Hematopoietic multipotent progenitor cell treated with erythropoietin and hydrocortisone succinate and interleukin-3 and kit ligand, for 17 days (in vitro differentiated cells): ENCODE results near the gene BLCAP.
"Not testable (repeated sequence)": the region's sequence is repeated elsewhere in the genome, so short reads cannot be mapped to it uniquely, and the experiment has no call there.

Source experiments
- DNase-seq: peaks from one replicate; pipeline ENCODE4 v3.0.0-alpha.2; 2015; ENCODE audit warnings: low spot score

Gene BLCAP

DNA sequence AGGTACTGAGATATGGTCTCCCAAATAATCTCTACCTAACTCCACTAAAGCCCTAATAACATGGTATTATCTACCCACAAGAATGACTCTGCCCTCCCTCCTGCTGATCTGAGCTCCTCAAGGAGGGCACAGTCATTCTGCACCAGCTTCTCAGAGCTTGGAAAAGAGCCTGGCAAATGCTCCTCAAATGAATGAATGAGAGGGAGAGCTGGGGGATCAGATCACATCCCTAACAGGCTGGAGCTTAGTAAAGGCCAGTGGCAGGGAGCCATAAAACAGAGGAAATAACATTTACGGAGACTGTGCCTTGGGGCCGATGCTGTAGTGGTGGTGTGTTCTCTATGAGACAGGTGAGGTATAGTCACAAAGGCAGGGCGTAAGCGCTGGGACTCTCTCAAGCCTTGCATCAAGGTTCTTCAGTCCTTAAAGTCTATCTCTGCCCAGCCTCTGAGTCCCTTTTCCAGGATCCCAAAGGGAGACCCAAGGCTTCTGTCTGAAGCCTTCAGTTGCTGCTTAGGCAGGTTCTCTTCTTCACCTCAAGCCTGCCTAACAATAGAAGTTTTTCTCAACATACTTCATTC lies 13.8 kb downstream of the BLCAP start:
- no peak for DNase-seq

DNA sequence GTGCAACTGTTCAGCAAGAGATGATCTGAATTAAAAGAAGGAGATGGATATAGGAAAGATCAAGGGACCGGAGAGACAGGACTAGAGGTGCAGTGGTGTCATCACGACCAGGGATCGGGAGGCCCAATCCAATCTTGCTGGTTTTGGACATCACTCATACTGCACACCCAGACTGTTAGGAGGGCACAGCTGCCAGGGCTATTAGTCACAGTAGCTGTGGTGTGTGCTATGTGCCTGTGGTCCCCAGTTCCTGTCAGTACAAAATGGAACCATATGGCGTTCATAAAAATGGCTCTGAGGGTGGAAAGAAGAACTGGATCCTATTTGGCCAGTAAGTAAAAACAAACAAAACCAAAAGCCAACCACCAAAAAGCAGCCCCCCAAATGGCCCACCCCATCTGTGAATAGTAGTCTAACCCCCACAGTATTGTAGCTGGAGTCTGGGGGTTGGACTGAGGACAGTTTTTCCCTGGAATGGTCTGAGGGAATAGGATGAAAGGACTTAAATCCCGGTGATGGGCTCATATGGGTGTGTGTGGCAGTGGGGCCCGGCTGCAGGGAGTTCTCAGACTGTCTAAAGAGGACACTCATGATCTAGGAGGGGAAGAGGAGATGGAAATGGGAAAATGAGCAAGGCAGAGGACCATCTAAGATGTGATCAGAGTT lies 15.9 kb downstream of the BLCAP start:
- no peak for DNase-seq

DNA sequence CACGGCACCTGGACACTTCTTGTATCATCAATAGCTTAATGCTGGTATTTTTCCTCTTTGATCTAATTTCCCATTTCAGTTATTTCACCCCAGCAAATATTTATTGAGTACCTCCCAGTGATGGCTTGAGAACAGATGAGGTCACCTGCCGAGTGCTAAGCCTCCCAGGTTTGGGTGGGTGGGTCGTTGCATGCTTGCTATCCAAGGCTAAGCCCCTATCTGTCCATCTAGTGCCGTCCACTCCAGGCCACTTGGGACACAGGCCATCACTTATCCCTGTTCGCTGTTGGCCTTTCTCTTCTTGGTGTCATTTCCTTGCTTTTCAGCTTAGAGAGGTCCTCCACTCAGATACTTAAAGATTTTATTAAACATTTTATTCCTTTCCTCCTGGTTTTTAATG lies 17.4 kb downstream of the BLCAP start:
- DNase-seq, result no peak

DNA sequence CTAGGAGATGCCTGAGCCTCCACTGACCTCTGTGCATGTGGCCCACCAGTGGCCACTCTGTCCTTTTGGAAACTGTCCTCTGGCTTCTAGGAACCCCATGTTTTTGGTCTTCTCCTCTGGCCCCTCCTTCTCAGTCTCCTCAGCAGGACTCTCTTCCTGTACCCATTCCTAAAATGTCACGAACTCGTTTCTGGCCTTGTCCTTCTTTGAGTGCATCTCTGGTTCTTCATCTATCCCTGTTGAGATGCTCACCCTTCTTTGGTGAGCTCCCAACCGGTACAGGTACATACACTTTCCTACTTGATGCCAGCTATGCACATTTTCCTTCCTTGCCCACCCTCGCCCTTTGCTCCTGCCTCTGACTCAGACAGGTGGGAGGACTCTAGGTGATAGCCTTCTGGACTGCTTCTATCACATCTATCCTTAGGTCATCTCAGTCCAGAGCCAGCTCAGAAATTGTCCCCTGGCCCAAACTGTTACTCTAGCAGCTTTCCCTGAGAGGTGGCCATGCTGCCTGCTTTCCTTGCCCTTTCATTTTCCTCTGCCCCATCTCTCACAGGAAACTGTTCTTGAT lies 21.4 kb downstream of the BLCAP start:
- DNase-seq, result no peak

DNA sequence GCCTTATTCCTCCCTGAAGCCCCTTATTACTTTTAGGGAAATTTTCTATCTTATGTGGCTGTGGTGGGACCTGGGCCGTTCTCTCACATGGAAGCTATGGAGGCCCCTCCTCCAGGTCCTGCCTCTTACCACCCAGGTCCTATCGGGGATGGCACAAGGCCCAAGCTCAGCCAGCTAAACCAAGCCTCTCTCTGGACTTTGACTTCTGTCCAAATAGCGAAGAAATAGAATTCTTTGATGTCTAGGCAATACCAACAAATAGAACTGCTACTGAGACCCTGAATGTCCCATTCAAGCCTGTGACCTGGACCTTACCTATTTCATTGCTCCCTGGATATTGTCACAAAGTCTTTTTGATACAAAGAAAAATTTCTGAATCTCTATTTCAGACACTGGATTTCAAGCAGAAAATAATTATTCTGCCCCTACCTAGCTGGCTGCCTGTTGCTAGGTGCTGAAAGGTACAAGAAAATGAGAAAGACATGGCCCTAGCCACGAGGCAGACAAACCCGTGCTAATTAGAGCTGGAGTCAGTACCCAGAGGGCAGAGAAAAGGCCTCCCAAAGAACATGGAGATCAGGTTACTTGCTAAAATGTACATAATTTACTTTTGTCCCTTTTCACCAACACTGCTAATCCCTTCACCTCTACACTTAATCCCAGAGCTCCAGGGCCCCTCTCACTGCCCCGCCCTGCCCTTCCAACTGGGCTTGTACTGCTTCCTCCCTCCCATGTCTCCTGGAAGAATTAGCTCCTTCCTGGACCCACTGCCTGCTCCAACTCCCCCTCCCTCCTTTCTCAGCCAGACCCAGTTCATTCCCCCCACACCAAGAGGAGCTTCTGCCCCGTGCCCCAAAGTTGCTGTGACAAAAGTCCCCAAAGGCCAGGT lies 22.2 kb downstream of the BLCAP start:
- no peak for DNase-seq

DNA sequence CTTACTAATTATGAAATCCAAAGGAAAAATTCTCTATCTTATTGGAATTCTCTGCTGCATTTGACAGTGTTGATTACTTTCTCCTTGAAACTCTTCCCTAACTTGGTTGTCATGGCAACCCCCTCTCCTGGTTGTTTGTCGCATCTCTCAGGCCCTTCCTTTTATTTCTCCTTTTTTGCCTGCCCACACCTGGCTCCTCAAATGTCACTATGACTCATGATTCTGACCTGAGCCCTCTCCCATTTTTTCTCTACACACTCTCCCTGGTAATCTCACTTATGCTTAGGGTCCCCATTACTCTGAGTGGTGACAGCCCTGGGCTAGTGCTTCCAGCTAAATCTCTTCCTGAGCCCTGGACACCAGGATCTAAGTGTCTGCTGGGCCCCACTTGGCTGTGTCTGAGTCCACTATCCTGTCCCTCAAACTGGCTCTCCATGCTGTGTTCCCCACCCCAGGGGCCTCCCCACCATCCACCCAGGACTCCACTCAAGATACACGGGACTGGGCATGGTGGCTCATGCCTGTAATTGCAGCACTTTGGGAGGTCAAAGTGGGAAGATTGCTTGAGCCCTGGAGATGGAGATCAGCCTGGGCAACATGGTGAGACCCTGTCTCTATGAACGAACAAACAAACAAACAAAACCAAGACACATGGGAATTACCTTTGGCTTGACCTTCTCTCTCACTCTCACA lies 23.1 kb downstream of the BLCAP start:
- no peak for DNase-seq

DNA sequence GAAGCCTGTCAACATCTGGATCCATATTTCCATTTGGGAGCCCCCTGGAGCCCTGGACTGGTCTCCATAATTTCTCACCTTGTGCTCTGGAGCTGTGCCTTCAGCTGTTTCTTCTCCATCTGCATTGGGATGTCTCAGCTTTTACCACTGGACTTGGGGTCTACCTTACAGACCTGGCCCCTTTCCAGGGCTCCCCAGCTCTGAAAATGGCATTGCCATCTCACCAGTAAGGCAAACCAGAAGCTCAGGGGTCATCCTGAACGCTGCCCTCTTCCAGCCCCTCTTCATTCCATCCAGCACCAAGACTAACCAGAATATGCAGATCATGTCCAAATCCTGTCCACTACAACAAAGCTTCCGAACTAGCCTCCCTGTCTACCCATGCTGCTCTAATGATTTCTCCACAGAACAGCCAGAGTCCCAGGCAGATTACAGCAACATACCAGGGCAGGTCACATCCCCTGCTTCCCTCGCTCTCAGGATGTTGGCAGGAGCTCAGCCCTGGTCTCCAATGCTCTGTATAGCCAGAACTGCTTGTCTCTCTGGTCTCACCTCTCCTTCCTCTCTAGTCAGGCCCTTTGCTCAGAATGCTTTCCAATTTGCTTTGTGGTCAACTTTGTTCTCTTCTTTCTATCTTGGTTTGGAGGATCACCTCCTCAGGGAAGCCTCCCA lies 24.3 kb downstream of the BLCAP start:
- DNase-seq, result no peak

DNA sequence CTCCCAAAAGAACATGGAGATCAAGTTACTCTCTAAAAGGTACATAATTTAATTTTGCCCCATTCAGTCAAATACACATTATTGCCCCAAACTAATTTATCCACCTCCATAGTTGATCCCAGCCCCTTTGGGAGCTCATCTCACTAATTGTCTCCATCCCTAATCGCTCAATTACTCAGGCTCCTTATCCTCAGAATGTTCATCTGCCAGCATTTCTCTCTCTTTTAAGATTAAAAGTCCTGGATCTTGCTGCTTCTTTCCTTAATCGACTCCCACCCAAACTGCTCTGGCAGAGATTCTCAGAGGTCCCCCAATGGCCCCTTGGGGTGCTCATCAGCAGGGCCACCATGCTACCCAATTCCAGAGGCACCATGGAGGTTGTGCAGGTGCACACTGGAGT lies 25.0 kb downstream of the BLCAP start:
- DNase-seq, result no peak

DNA sequence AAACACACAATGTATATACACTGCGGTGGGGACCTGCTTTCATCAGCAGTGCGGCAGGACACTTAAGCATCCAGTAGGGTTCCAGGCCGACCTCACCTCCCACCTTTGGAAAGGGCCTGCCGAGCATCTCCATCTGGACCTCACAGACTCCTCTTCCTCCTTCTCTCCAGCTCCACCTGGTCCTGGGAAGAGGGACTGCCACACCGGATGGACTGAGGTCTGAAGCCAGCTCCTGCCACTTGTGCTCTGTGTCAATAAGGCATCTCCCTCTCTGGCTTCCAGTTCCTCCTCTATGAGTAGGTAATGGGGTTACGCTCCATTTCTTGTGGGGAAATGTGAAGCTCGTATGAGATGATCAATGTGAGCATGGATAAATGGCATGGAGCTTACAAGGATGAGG lies 25.7 kb downstream of the BLCAP start:
- no peak for DNase-seq

DNA sequence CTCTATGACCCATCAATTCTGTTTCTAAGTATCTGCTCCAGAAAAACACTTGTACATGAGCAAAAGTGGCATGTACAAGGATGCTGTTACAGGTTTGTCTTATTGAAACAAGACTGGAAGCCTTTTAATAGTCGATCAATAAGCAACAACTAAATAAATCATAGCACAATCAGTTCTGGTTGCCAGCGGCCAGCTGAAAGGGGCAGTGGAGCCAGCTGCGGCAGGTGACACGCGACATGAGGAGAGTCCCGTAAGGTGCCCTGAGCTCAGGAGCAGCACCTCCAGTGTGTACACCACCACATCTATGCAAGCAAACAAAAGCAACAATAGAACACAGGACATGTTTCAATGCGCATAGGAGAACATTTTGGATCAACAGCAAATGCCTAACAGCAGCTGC lies 27.4 kb downstream of the BLCAP start:
- DNase-seq, result no peak

DNA sequence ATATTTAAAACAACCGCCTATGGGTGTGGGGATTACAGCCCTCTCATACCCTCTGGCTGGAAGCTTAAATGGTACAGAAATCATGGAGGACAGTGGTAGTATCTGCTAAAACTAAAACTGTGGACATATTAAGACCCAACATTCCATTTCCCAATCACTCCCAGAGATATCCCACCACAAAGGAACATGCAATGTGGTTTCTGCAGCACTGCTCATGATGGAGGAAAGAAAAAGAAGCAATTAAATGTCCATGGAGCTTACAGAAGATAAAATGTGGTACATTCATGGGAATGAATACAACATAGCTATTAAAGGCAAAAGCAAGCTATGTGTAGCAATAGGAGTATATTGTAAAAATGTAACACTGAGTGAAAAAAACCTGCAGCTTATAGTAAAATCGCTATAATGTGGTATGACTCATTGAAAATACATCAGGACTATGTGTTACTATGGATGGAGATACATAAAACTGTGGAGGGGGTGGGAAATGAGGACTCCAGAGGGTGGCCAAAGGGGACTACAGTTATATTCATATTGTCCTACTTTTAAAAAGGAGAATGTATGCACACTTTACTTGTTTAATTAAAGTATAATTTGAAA lies 29.5 kb downstream of the BLCAP start:
- DNase-seq, result no peak

DNA sequence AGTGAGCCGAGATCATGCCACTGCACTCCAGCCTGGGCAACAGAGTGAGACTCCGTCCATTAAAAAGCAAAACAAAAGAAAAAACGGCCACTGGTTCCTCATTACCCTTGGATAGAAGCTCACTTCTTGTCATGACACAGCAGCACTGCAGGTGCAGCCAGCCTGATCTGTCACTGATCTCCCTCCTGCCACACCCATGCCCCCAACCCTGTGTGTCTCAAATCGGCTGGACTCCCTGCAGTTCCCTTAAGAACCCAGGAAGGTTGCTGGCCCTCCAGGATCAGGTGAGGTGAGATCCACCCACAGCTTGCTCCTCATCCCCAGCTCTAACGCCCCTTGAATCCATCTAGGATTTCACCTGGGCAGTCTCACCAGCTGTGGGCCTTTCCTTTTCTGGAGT lies 32.9 kb downstream of the BLCAP start:
- no peak for DNase-seq

DNA sequence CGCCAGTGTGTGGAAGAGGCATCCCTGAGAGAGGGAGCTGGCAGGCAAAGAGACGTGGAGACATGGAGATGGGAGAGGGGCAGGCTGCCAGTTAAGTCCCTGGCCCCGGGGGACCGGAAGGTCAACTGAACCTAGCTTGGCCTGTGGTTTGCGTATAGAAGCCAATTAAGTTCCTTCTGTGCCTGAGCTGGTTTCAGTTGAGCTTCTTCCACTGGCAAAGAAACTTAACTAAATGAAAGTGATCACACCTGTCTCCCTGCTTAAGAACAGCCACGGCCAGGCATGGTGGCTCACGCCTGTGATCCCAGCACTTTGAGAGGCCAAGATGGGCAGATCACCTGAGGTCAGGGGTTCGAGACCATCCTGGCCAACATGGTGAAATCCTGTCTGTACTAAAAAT lies 33.4 kb downstream of the BLCAP start:
- no peak for DNase-seq

DNA sequence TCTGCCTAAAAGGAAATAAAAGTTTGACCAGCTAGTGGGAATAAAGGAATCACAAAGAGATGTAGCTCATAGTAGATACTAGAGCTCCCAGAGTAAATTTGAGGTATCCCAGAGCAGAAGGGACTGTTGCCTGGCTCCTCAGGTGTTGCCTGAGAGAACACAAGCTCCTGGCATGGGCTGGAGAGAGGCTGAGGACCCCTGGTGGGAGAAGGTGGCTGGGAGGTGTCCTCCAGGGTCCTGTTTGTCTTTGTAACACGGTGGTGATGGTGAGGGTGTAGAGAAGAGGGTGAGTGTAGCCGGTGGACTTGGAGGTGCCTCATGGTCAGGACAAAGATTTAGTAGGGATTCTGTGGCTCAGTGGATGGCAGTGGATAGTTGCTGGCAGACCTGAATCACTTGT lies 34.7 kb downstream of the BLCAP start:
- no peak for DNase-seq

DNA sequence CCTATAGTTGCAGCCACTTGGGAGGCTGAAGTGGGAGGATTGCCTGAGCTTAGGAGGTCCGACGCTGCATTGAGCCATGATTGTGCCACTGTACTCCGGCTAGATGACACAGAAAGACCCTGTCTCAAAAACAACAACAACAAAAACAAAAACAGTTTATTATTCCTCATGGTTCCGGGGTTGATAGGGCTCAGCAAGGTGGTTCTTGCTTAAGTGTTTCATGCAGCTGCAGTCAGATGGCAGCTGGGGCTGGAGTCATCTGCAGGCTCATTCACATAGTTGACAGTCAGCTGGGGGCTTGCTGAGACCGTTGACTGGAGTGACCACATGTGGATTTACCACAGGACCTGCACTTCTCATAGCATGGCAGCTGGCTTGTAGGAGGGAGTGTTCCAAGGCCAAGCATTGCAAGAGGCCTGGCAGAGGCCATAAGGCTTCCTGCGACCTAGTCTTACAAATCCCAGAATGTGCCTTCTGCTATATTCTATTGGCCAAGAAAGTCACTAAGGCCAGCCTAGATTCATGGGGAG lies 35.5 kb downstream of the BLCAP start:
- DNase-seq, result no peak

DNA sequence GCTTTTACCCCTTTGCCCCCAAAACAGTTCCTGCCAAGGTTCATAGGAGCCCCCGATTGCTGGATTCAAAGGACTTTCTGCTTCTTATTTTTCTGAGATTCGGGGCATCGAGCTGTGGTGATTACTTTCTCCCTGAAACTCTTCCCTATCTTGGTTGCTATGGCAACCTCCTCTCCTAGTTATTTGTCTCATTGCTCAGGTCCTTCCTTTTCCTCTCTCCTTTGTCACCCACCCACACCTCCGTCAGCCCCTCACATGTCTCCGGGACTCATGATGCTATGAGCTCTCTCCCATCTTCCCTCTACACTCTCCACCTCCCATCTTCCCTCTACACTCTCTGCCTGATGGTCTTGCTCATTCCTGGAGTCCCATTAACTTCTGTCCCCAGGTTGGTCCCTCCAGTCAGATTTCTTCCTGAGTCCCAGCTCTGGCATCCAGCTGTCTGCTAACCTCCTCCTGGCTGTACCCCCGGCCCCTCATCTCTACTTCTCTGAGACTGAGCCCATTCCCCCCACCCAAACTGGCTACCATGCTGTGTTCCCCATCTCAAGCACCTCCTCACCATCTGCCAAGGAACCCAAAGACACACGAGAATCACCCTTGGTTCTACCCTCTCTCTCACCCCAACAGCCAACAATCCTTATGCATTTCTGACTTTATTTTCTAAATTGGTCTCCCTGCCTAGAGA lies 36.9 kb downstream of the BLCAP start:
- DNase-seq, result no peak

DNA sequence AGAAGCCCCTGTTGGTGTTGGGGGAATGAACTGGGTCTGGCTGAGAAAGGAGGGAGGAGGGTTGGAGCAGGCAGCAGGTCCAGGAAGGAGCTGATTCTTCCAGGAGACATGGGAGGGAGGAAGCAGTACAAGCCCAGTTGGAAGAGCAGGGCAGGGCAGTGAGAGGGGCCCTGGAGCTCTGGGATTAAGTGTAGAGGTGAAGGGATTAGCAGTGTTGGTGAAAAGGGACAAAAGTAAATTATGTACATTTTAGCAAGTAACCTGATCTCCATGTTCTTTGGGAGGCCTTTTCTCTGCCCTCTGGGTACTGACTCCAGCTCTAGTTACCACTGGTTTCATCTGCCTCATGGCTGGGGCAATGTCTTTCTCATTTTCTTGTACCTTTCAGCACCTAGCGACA lies 41.5 kb downstream of the BLCAP start:
- not testable (repeated sequence) for DNase-seq

DNA sequence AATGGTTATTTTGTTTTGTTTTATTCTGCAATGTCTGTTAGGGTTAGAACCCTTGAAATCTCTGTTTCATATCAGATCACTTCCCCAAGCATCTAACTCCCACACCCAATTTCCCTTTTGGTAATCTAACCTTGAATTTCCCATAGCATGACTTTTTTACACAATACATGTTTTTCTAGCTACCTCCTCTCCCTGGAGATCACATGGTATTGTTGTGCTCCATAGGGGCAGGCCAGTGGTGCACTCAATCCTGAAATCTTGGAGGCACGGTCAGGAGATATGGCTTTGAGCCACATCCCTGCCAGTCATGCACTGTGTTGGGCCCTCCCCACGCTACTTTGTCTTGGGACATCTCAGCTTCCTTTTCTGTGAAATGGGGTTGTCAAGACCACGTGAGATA lies 43.3 kb downstream of the BLCAP start:
- no peak for DNase-seq

DNA sequence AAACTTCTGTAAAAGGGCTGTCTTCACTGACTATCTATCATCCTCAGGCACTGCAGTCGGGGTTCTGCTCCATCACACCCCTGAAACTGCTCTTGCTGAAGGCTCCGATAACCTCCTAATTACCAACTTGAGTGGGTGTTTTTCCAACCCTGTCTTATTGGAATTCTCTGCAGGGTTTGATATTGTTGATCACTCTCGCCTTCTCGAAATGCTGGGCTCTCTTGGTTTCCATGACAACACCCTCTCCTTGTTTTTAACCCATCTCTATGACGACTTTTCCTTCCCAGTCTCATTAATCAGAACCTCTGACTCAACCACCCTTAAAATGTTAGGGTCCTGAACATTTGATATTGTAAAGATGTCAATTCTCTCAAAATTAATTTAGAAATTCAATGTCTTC lies 46.1 kb downstream of the BLCAP start:
- no peak for DNase-seq

DNA sequence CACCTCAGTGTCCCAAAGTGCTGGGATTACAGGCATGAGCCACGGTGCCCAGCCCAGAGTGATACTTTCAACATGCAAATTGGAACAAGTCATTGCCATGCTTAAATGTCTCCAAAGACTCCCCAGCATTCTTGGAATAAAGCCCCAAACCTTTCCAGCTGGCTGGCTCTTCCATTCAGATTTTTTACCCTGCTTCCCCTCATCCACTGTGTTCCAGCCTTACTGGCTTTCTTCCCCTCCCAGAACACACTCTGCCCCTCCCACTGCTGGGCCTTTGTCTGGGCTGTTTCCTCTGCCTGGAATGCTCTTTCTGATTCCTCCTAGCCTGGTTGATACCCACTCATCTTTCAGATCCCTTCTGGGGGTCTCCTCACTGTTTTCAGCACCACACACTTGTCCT lies 46.8 kb downstream of the BLCAP start:
- no peak for DNase-seq
